ENCODE data around the gene IQGAP1.

IQGAP1 gene

DNA sequence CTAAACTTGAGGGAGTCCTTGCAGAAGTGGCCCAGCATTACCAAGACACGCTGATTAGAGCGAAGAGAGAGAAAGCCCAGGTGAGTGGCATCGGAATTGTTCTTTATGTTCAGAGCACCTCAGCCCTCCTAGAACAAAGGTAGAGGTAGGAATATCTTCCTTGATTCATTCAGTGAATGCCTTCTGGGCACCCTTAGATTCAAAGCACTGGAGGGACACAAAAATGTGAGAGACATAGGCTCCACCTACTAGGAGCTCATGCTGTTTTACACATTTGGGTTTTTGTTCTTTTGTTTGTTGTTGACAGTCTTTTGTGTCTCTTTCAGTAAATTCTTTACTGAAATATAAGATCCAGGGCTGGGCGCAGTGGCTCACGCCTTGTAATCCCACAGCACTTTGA, 68.2 kb downstream of the IQGAP1 start:
- TF ChIP-seq ZNF8 (CRISPR knock-in tag; IDR thresholded peaks at IDR 0.05) (no peak), ZFP30 (CRISPR knock-in tag; IDR thresholded peaks at IDR 0.05) (no peak), SNAI2 (CRISPR knock-in tag; IDR thresholded peaks at IDR 0.05) (no peak)
- TF ChIP-seq, protein P1, sequence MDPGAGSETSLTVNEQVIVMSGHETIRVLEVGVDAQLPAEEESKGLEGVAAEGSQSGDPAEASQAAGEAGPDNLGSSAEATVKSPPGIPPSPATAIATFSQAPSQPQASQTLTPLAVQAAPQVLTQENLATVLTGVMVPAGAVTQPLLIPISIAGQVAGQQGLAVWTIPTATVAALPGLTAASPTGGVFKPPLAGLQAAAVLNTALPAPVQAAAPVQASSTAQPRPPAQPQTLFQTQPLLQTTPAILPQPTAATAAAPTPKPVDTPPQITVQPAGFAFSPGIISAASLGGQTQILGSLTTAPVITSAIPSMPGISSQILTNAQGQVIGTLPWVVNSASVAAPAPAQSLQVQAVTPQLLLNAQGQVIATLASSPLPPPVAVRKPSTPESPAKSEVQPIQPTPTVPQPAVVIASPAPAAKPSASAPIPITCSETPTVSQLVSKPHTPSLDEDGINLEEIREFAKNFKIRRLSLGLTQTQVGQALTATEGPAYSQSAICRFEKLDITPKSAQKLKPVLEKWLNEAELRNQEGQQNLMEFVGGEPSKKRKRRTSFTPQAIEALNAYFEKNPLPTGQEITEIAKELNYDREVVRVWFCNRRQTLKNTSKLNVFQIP (CRISPR knock-in tag; IDR thresholded peaks at IDR 0.05; ENCODE audit: borderline replicate concordance, low read depth), result no peak
- TF ChIP-seq, protein P2, sequence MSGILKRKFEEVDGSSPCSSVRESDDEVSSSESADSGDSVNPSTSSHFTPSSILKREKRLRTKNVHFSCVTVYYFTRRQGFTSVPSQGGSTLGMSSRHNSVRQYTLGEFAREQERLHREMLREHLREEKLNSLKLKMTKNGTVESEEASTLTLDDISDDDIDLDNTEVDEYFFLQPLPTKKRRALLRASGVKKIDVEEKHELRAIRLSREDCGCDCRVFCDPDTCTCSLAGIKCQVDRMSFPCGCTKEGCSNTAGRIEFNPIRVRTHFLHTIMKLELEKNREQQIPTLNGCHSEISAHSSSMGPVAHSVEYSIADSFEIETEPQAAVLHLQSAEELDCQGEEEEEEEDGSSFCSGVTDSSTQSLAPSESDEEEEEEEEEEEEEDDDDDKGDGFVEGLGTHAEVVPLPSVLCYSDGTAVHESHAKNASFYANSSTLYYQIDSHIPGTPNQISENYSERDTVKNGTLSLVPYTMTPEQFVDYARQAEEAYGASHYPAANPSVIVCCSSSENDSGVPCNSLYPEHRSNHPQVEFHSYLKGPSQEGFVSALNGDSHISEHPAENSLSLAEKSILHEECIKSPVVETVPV (CRISPR knock-in tag; IDR thresholded peaks at IDR 0.05), result no peak
- ATAC-seq, result no peak

DNA sequence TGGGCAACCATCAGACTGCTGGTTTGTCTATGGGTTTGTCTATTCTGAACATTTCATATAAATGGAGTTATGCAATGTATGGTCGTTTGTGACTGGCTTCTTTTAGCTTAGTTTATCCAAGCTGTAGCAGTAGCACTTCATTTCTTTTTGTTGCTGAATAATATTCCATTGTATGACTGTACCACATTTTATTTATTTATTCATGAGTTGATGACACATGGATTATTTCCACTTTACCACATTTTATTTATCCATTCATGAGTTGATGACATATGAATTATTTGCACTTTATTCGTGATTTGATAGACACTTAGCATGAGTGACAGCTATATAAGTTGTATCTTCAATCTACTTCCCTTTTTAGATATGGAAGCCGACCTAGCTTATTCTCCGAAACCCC, 70.0 kb downstream of the IQGAP1 start:
- no peak for ATAC-seq
- TF ChIP-seq ZC3H10 (CRISPR knock-in tag; IDR thresholded peaks at IDR 0.05) (no peak), ZNF565 (CRISPR knock-in tag; conservative IDR thresholded peaks at IDR 0.05; ENCODE audit: low read depth) (no peak), ZNF70 (CRISPR knock-in tag; IDR thresholded peaks at IDR 0.05) (no peak), TOX (CRISPR knock-in tag; IDR thresholded peaks at IDR 0.05; ENCODE audit: borderline replicate concordance) (no peak), BACH2 (CRISPR knock-in tag; IDR thresholded peaks at IDR 0.05; ENCODE audit: borderline replicate concordance) (no peak), ESRRG (CRISPR knock-in tag; IDR thresholded peaks at IDR 0.05) (no peak), PPARA (CRISPR knock-in tag; IDR thresholded peaks at IDR 0.05; ENCODE audit: borderline replicate concordance) (no peak), ZFP30 (CRISPR knock-in tag; IDR thresholded peaks at IDR 0.05) (no peak), SNAI2 (CRISPR knock-in tag; IDR thresholded peaks at IDR 0.05) (no peak), ARNTL (CRISPR knock-in tag; IDR thresholded peaks at IDR 0.05; ENCODE audit: borderline replicate concordance, low read depth) (no peak), TCF4 (CRISPR knock-in tag; IDR thresholded peaks at IDR 0.05; ENCODE audit: borderline replicate concordance) (no peak), RARB (CRISPR knock-in tag; IDR thresholded peaks at IDR 0.05) (no peak)
- TF ChIP-seq, protein P3, sequence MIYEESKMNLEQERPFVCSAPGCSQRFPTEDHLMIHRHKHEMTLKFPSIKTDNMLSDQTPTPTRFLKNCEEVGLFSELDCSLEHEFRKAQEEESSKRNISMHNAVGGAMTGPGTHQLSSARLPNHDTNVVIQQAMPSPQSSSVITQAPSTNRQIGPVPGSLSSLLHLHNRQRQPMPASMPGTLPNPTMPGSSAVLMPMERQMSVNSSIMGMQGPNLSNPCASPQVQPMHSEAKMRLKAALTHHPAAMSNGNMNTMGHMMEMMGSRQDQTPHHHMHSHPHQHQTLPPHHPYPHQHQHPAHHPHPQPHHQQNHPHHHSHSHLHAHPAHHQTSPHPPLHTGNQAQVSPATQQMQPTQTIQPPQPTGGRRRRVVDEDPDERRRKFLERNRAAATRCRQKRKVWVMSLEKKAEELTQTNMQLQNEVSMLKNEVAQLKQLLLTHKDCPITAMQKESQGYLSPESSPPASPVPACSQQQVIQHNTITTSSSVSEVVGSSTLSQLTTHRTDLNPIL (CRISPR knock-in tag; IDR thresholded peaks at IDR 0.05; ENCODE audit: low read depth), result no peak
- TF ChIP-seq, protein P4, sequence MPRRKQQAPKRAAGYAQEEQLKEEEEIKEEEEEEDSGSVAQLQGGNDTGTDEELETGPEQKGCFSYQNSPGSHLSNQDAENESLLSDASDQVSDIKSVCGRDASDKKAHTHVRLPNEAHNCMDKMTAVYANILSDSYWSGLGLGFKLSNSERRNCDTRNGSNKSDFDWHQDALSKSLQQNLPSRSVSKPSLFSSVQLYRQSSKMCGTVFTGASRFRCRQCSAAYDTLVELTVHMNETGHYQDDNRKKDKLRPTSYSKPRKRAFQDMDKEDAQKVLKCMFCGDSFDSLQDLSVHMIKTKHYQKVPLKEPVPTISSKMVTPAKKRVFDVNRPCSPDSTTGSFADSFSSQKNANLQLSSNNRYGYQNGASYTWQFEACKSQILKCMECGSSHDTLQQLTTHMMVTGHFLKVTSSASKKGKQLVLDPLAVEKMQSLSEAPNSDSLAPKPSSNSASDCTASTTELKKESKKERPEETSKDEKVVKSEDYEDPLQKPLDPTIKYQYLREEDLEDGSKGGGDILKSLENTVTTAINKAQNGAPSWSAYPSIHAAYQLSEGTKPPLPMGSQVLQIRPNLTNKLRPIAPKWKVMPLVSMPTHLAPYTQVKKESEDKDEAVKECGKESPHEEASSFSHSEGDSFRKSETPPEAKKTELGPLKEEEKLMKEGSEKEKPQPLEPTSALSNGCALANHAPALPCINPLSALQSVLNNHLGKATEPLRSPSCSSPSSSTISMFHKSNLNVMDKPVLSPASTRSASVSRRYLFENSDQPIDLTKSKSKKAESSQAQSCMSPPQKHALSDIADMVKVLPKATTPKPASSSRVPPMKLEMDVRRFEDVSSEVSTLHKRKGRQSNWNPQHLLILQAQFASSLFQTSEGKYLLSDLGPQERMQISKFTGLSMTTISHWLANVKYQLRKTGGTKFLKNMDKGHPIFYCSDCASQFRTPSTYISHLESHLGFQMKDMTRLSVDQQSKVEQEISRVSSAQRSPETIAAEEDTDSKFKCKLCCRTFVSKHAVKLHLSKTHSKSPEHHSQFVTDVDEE (CRISPR knock-in tag; IDR thresholded peaks at IDR 0.05), result no peak
- TF ChIP-seq, protein P5, sequence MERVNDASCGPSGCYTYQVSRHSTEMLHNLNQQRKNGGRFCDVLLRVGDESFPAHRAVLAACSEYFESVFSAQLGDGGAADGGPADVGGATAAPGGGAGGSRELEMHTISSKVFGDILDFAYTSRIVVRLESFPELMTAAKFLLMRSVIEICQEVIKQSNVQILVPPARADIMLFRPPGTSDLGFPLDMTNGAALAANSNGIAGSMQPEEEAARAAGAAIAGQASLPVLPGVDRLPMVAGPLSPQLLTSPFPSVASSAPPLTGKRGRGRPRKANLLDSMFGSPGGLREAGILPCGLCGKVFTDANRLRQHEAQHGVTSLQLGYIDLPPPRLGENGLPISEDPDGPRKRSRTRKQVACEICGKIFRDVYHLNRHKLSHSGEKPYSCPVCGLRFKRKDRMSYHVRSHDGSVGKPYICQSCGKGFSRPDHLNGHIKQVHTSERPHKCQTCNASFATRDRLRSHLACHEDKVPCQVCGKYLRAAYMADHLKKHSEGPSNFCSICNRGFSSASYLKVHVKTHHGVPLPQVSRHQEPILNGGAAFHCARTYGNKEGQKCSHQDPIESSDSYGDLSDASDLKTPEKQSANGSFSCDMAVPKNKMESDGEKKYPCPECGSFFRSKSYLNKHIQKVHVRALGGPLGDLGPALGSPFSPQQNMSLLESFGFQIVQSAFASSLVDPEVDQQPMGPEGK (CRISPR knock-in tag; IDR thresholded peaks at IDR 0.05; ENCODE audit: borderline replicate concordance), result no peak

DNA sequence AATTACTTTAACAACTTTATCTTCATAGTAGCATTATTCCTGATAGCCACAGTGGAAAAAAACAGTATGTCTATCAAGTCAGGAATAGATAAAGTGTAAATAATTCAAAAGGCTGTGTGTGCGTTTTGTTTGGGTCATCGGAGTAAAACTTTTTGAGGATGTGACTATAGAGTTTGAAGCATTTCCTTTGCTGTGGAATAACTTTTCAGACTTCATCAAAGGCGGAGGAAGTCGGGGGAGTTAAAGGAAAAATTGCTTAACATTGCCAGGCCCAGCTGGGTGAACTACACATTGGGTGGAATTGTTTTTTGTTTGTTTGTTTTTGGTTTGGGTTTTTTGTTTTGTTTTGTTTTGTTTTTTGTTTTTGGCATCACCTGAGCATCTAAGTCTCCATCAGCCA, 71.3 kb downstream of the IQGAP1 start:
- no peak for TF ChIP-seq PPARA (CRISPR knock-in tag; IDR thresholded peaks at IDR 0.05; ENCODE audit: borderline replicate concordance)
- ATAC-seq, result no peak

DNA sequence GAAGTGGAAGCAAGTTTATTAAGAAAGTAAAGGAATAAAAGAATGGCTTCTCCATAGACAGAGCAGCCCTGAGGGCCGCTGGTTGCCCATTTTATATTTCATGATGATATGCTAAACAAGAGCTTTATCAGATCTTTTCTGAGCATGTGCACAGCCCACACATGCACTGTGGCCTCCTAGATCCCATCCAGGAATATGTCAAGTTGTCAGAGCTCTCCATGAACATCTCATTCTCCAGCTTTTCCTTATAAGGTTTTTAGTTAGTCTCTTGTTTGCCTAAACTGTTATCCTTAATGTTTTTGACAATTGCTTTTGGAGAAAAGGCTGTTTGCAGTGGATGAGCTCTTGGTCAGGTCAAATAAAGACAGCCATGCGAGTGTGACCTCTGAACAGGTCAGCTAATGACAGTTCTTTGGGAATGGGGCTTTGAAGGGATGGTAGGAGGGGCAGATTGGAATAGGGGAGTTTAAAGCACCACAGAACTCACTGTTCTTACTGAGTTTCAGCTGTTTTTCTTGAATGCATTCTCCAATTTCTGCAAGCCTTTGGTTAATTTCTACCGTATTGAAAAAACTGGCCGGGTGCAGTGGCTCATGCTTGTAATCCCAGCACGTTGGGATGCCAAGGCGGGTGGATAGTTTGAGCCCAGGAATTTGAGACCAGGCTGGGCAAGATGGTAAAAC, 72.2 kb downstream of the IQGAP1 start:
- TF ChIP-seq ZNF565 (CRISPR knock-in tag; conservative IDR thresholded peaks at IDR 0.05; ENCODE audit: low read depth), result no peak
- TF ChIP-seq, protein P4 (CRISPR knock-in tag; IDR thresholded peaks at IDR 0.05), result no peak
- no peak for TF ChIP-seq GLIS3 (CRISPR knock-in tag; IDR thresholded peaks at IDR 0.05)
- no peak for TF ChIP-seq ZNF8 (CRISPR knock-in tag; IDR thresholded peaks at IDR 0.05)
- TF ChIP-seq ZFP3 (CRISPR knock-in tag; IDR thresholded peaks at IDR 0.05), result no peak
- TF ChIP-seq CSDC2 (CRISPR knock-in tag; IDR thresholded peaks at IDR 0.05), result no peak
- no peak for TF ChIP-seq BACH2 (CRISPR knock-in tag; IDR thresholded peaks at IDR 0.05; ENCODE audit: borderline replicate concordance)
- TF ChIP-seq ARNTL (CRISPR knock-in tag; IDR thresholded peaks at IDR 0.05; ENCODE audit: borderline replicate concordance, low read depth), result no peak
- no peak for ATAC-seq
